ENCODE measurements around the gene PTPRJ.

- no peak for TF ChIP-seq TAF1 (conservative IDR thresholded peaks at IDR 0.05)
- no peak for TF ChIP-seq CTCF (IDR thresholded peaks at IDR 0.05; ENCODE audit: low read depth, low read length, missing input control)
- no peak for TF ChIP-seq ZBTB33 (IDR thresholded peaks at IDR 0.05)
Observed at GRCh38 chr11:48036466-48036865, 56.1 kb downstream of the PTPRJ start.

All from liver (tissue), 3 donors.